ENCODE measurements around the gene AP4E1. TPM values are rescaled to one million over a fixed set of nuclear protein-coding genes. Genes with fewer than 3 reads are reported as not detected.
"Not testable (repeated sequence)": the region's sequence is repeated elsewhere in the genome, so short reads cannot be mapped to it uniquely, and the experiment has no call there.

The AP4E1 gene
- total RNA-seq, 3 donors from 2014 or later = 5.8 to 12.8 (median 12.7) TPM

- intact Hi-C loops (cut with DNase I; ENCODE audit: low total_unique reads) = no loop called here
- Histone ChIP-seq H3K4me1 (no peaks in the 10 kb centered on the region), H3K27me3 (no peaks in the 10 kb centered on the region), H3K9me3 (no peaks in the 10 kb centered on the region), H3K4me3 (no peak overlapping the region), H3K27ac (no peak overlapping the region), H3K36me3 (no peaks in the 10 kb centered on the region)
- DNase-seq (ENCODE audit: low spot score in 2 of 2) = no peak
- TF ChIP-seq POLR2AphosphoS5 (IDR thresholded peaks at IDR 0.05) (no peak), CTCF (IDR thresholded peaks at IDR 0.05) (no peak), POLR2A (IDR thresholded peaks at IDR 0.05) (no peak)
Measured at GRCh38 chr15:50944672-50945071, 36.2 kb downstream of the AP4E1 start.

GRCh38 chr15:50945725-50946124, 37.2 kb downstream of the AP4E1 start:
- H3K27ac ChIP-seq = no peak overlapping the region
- H3K27me3 ChIP-seq = no peaks in the 10 kb centered on the region
- no peak overlapping the region for H3K4me3 ChIP-seq
- TF ChIP-seq POLR2A (IDR thresholded peaks at IDR 0.05) = no peak
- no peak for TF ChIP-seq CTCF (IDR thresholded peaks at IDR 0.05)
- no peak for TF ChIP-seq POLR2AphosphoS5 (IDR thresholded peaks at IDR 0.05)
- no peak for DNase-seq (ENCODE audit: low spot score in 2 of 2)
- intact Hi-C loops (cut with DNase I; ENCODE audit: low total_unique reads) = no loop called here
- H3K36me3 ChIP-seq = peaks cover 6% of the 10 kb centered on the region
- no peaks in the 10 kb centered on the region for H3K4me1 ChIP-seq
- H3K9me3 ChIP-seq = no peaks in the 10 kb centered on the region

- H3K4me1 ChIP-seq; DNase-seq (ENCODE audit: low spot score in 2 of 2); H3K9me3 ChIP-seq; H3K4me3 ChIP-seq; H3K36me3 ChIP-seq; H3K27me3 ChIP-seq; H3K27ac ChIP-seq; intact Hi-C loops (cut with DNase I; ENCODE audit: low total_unique reads): not testable (repeated sequence)
Measured at GRCh38 chr15:50950745-50951144, 42.3 kb downstream of the AP4E1 start.

GRCh38 chr15:50953302-50953701, 44.8 kb downstream of the AP4E1 start:
- H3K27me3 ChIP-seq = no peaks in the 10 kb centered on the region
- DNase-seq (ENCODE audit: low spot score in 2 of 2) = no peak
- intact Hi-C loops (cut with DNase I; ENCODE audit: low total_unique reads) = no loop called here
- H3K4me1 ChIP-seq = no peaks in the 10 kb centered on the region
- no peak overlapping the region for H3K27ac ChIP-seq
- H3K9me3 ChIP-seq = no peaks in the 10 kb centered on the region
- TF ChIP-seq POLR2A (IDR thresholded peaks at IDR 0.05) (no peak), CTCF (IDR thresholded peaks at IDR 0.05) (no peak), POLR2AphosphoS5 (IDR thresholded peaks at IDR 0.05) (no peak)
- peaks cover 8% of the 10 kb centered on the region for H3K36me3 ChIP-seq
- H3K4me3 ChIP-seq = no peak overlapping the region

GRCh38 chr15:50954837-50955236, 46.4 kb downstream of the AP4E1 start:
- intact Hi-C loops (cut with DNase I; ENCODE audit: low total_unique reads); H3K4me1 ChIP-seq; H3K4me3 ChIP-seq; DNase-seq (ENCODE audit: low spot score in 2 of 2); H3K27me3 ChIP-seq; H3K9me3 ChIP-seq; H3K27ac ChIP-seq: not testable (repeated sequence)
- peaks cover 13% of the 10 kb centered on the region for H3K36me3 ChIP-seq

DNA sequence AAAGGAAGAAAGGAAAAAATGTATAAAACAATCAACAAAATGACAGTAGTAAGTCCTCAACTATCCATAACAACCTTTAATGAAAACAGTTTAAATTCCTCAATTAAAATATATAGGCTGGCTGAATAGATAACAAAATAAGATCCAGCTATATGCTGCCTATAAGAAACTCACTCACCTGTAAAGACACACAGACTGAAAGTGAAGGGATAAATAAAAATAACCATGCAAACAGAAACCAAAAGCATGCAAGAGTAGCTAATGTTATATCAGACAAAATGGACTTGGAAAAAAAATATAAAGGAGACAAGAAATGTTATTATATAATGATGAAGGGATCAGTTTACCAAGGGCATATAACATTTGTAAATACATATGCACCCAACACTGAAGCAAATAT, 51.2 kb downstream of the AP4E1 start:
- TF ChIP-seq CTCF (IDR thresholded peaks at IDR 0.05) (no peak), POLR2A (IDR thresholded peaks at IDR 0.05) (no peak), POLR2AphosphoS5 (IDR thresholded peaks at IDR 0.05) (no peak)

More for the DNA sequence above, 51.2 kb downstream of the AP4E1 start:
- Histone ChIP-seq H3K27ac (no peak overlapping the region), H3K36me3 (peaks cover 7% of the 10 kb centered on the region), H3K27me3 (no peaks in the 10 kb centered on the region), H3K4me3 (no peak overlapping the region), H3K9me3 (peaks cover 17 to 21% of the 10 kb centered on the region in 2 donors), H3K4me1 (no peaks in the 10 kb centered on the region)
- intact Hi-C loops (cut with DNase I; ENCODE audit: low total_unique reads) = no loop called here
- DNase-seq (ENCODE audit: low spot score in 2 of 2) = no peak

All from breast epithelium (tissue), 4 donors.